Measurements from ENCODE around the gene TMEM14C.

The TMEM14C gene

DNA sequence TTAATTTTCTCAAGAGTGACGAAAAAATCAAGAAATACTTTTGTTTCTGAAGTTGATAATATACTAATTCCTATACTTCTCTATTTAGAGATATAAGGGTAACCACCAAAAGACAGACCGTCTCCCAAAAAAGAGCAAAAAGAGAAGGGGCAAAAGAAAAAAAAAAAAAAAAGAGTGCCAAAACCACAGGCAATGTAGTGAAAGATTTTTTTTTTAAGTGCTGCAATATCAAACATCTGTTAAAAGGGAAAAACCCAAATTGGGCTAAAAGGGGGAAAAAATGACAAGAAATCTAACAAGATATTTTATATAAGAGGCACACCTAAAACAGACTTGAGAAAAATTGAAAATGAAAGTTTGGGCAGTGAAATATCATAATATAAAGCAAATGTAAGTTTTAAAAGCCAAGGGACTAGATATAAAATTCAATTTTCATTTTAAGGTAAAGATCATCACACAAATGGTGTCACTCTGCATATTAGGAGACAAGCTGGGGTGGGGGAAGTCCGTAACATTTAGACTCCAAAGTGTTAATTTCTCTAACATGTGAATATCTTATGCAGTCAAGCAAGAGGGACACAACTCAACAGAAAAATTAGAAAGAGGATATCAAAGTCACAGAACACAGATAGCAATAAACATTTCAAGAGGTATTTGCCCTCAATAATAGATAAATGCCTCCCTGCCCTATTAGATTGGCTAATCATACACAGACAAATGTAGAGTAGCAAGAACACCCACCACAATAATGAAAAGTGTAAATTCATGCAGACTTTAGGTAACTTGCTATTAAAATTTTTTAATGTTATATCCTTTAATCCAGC, 37.6 kb upstream of the TMEM14C start:
- FAIRE-seq (no peak), DNase-seq (ENCODE audit: insufficient read length, low spot score) (no peak)
- TF ChIP-seq, protein P1, sequence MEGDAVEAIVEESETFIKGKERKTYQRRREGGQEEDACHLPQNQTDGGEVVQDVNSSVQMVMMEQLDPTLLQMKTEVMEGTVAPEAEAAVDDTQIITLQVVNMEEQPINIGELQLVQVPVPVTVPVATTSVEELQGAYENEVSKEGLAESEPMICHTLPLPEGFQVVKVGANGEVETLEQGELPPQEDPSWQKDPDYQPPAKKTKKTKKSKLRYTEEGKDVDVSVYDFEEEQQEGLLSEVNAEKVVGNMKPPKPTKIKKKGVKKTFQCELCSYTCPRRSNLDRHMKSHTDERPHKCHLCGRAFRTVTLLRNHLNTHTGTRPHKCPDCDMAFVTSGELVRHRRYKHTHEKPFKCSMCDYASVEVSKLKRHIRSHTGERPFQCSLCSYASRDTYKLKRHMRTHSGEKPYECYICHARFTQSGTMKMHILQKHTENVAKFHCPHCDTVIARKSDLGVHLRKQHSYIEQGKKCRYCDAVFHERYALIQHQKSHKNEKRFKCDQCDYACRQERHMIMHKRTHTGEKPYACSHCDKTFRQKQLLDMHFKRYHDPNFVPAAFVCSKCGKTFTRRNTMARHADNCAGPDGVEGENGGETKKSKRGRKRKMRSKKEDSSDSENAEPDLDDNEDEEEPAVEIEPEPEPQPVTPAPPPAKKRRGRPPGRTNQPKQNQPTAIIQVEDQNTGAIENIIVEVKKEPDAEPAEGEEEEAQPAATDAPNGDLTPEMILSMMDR (IDR thresholded peaks at IDR 0.05; ENCODE audit: insufficient read depth, missing control alignments): no peak

DNA sequence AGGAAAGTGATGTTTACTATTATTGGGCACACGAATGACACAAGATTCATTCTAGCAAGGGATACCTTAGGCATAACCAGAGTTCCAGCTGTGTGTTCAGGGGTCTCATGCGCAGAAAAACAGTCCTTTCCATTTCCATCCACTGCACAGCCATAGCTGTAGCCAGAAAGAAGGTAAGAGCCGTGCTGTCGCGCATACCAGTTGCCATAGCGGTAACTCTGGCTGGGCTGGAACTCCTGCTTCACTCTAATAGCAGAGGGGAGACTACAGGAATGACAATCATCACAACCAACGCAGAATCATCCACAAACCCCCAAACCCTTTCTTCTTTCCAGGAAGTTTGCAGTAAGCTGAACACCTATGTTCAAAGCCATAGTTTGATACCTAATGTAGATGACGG, 36.0 kb upstream of the TMEM14C start:
- DNase-seq (ENCODE audit: insufficient read length, low spot score): no peak
- TF ChIP-seq, protein P1 (IDR thresholded peaks at IDR 0.05; ENCODE audit: insufficient read depth, missing control alignments): no peak
- no peak for FAIRE-seq

DNA sequence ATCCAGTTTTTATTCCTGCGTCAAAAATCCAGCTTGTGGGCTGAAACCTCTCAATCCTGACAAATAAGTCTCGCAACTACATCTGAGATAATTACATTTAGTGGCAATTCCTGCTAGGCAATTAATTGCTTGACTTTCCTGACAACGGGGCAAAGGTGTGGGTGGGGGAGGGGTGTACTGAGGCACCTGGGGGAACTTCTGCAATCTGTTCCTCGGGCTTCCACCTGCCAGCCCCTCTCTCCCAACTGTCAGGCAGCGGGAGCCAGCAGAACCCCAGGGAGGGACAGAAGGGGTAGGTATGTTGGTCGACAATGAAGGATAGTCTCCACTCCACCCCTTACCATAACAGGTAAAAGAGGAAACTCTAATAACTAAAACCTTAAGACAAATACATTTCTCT, 35.3 kb upstream of the TMEM14C start:
- no peak for DNase-seq (ENCODE audit: insufficient read length, low spot score)
- no peak for FAIRE-seq
- TF ChIP-seq, protein P1 (IDR thresholded peaks at IDR 0.05; ENCODE audit: insufficient read depth, missing control alignments): no peak

DNA sequence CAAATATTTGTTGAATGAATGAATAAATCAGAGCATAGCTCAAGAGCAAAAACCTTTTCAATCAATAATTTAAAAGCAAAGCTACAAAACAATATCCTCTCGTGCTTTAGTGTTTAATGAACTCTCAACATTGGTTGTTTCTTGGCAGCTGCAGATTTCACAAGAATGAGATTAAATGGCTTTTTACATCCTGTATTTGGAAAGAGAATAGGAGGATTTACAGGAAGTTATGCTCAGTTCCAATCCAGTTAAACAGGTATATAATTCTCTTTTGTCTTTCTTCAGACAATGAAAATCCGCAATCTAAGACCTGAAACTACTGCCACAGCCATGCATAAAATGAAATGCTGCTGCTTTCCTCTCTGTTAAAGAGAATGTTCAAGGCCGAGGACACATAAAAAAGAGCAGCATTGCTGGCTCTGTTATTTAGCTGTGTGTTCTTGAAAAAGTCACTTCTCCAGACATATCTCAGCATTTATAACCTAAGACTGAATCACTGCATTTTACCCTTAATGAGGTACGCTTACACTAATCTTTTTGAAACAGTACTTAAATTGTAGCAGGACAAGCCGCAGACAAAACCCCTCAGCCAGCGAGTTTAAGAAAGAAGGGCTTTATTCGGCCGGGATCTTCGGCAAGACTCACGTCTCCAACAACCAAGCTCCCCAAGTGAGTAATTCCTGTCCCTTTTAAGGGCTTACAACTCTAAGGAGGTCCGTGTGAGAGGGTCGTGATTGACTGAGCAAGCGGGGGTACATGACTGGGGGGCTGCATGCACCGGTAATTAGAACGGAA, 32.0 kb upstream of the TMEM14C start:
- no peak for FAIRE-seq
- TF ChIP-seq, protein P1 (IDR thresholded peaks at IDR 0.05; ENCODE audit: insufficient read depth, missing control alignments): no peak
- no peak for DNase-seq (ENCODE audit: insufficient read length, low spot score)

DNA sequence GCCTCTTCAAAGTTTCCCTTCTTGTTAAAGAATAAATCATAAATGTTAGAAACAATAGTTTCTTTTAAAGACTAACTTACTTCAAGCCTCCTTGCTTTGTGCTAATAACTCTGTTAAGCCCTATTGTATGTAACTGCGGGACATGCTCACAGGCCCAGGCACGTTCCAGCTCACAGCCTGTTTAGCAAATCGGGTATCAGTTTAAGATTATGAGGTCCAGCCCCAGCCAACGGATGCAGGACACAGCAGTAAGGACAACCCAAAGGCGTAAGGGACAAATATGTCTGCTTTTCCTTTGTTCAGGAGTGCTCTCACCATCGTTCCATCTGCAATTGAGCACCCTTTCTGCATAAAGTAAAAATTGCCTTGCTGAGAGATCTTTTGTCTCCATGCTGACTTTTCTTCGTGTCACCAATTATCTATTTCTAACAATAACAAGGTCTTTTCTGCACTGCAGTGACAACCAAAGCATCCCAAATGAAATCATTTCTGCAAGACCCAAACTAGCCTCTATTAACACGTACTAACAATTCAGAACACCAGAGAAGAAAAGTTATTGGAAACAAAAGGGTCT, 29.8 kb upstream of the TMEM14C start:
- DNase-seq (ENCODE audit: insufficient read length, low spot score) (no peak), FAIRE-seq (peak; percentile 51)
- TF ChIP-seq, protein P1 (IDR thresholded peaks at IDR 0.05; ENCODE audit: insufficient read depth, missing control alignments): no peak

DNA sequence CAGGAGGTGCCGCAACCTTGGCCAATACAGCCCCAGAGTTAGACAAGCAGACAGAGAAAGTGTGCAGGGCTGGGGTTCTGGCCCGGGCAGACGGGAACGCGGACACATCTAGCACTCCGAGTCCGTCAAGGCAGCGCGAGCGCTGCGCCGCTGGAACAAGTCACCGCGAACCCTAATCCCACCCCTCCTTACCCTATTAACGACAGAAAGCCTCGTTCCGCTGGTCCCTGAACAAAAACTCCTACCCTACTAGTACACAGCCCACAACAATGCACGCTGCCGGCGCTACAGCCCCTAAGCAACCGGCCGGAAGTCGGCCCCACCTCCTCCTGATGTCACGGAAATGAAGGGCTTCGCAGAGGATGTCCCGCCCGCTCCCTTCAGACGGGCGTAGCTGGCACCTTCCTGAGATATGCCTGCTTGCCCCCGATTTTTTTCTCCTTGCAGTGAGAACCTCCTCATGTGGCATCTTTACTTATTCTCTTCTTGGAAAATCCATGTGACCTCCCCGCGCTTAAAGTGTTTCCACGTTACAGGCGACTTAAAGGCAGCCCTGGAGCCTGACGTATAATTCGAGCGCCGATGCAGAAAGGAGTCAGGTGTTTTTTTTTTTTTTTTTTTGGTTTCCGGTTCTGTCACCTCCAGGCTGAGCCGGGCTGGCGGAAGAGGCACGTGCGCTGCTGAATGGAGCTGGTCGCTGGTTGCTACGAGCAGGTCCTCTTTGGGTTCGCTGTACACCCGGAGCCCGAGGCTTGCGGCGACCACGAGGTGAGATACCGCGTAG, 28.4 kb upstream of the TMEM14C start, which contains the start of the genes C6orf52 and PAK1IP1:
TSS of gene C6orf52 (minus strand) at position 315 of the 784 bp plus-strand sequence. CDS start 7,066 bp downstream, outside the sequence.
TSS of gene PAK1IP1 (plus strand) at position 671 of the 784 bp plus-strand sequence. CDS start at position 685, 14 bp downstream.
- DNase-seq (ENCODE audit: insufficient read length, low spot score) (peak; percentile 61), FAIRE-seq (no peak)
- TF ChIP-seq, protein P1 (IDR thresholded peaks at IDR 0.05; ENCODE audit: insufficient read depth, missing control alignments): no peak
